ENCODE results near the gene NFIX.
A peak's percentile ranks its signal among the peaks of the same experiment; 100 is the strongest.
"Not testable (repeated sequence)": the region's sequence is repeated elsewhere in the genome, so short reads cannot be mapped to it uniquely, and the experiment has no call there.

NFIX gene

DNA sequence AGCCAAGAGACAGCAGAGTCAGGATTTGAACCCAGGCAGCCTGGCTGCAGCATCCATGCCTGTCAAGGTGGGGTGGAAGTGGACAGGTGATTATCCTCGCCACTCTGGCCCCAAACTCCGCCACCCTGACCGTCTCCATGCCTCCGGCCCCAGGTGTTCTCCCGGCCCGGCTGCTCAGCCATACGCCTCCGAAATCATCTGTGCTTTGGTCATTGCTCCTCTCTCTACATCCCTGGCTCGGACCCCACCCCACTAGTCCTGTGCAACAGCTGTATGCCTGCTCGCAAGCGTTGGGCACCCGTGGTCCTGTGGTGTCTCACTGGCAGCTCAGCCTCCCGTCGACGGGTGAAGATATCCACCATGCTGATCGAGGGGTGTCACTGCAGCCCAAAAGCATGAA, 22.0 kb upstream of the NFIX start:
- peaks cover 6% of the 10 kb centered on the region; the same call in 1 of the 2 replicates for H3K27me3 ChIP-seq (ENCODE audit: low read depth, low read length)

DNA sequence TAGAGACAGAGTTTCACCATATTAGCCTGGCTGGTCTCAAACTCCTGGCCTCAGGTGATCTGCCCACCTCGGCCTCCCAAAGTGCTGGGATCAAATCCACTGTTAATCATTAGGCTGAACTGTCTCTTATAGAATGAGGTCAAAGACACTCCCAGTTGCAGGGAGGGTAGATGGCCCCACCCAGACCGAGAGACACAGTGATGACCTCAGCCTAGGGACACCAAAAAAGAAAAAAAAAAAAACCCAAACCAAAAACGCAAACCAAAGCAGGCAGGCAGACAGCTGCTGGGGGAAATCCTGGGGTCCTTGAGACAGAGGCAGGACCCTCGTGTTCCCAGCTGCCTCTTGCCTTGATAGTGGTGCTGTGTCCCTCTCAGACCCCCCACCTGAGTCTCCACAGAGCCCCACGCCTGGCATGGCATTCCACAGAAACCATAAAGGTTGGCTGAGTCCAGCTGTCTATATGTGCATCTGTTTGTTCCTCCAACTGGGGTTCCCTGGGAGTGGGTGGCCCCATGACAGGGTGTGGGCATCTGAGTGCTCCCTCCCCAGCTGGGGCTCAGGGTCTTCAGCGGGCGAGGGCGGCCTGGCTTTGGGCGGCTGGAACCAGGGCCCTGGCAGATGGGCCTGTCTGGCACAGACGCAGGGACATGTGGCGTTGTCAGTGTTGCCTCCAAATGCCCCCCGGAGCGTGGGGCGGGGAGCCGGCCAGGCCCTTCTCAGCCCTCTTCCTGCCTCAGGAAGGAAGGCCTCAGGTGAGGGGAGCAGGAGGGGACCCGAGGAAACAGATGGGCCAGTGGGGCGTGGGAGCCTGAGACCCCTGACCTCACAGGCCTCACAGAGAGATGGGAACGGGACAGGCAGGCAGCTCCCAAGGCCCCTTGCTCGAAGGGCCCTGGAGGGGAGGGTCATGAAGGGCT, 20.7 kb upstream of the NFIX start:
- Histone ChIP-seq H2AFZ (ENCODE audit: low read depth, low read length) (peak overlapping the region; percentile 43; the same call in 1 of the 2 replicates), H3K9me3 (ENCODE audit: insufficient read depth, low read length) (no peaks in the 10 kb centered on the region), H3K4me1 (ENCODE audit: low read length) (peaks cover 15% of the 10 kb centered on the region), H4K20me1 (ENCODE audit: insufficient read depth, low read length) (no peaks in the 10 kb centered on the region), H3K4me2 (ENCODE audit: low read length) (peak overlapping the region; percentile 41), H3K27me3 (ENCODE audit: low read depth, low read length) (peaks cover 6% of the 10 kb centered on the region; the same call in 1 of the 2 replicates), H3K27ac (ENCODE audit: low read length) (no peak overlapping the region), H3K79me2 (ENCODE audit: low read length) (no peaks in the 10 kb centered on the region), H3K4me3 (ENCODE audit: low read length) (no peak overlapping the region), H3K9ac (ENCODE audit: low read length) (no peak overlapping the region; the same call in 1 of the 2 replicates), H3K36me3 (replicated peaks; ENCODE audit: low read depth, low read length) (no peaks in the 10 kb centered on the region)
- no peak for TF ChIP-seq EZH2phosphoT487 (IDR thresholded peaks at IDR 0.05; ENCODE audit: low read depth)
- TF ChIP-seq, protein P1, sequence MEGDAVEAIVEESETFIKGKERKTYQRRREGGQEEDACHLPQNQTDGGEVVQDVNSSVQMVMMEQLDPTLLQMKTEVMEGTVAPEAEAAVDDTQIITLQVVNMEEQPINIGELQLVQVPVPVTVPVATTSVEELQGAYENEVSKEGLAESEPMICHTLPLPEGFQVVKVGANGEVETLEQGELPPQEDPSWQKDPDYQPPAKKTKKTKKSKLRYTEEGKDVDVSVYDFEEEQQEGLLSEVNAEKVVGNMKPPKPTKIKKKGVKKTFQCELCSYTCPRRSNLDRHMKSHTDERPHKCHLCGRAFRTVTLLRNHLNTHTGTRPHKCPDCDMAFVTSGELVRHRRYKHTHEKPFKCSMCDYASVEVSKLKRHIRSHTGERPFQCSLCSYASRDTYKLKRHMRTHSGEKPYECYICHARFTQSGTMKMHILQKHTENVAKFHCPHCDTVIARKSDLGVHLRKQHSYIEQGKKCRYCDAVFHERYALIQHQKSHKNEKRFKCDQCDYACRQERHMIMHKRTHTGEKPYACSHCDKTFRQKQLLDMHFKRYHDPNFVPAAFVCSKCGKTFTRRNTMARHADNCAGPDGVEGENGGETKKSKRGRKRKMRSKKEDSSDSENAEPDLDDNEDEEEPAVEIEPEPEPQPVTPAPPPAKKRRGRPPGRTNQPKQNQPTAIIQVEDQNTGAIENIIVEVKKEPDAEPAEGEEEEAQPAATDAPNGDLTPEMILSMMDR (IDR thresholded peaks at IDR 0.05; ENCODE audit: low read depth, low read length): no peak

More for the DNA sequence above, 22.0 kb upstream of the NFIX start:
- Histone ChIP-seq H3K4me3 (ENCODE audit: low read length) (no peak overlapping the region), H2AFZ (ENCODE audit: low read depth, low read length) (no peak overlapping the region), H3K4me1 (ENCODE audit: low read length) (peaks cover 15% of the 10 kb centered on the region), H3K27ac (ENCODE audit: low read length) (no peak overlapping the region), H3K9ac (ENCODE audit: low read length) (no peak overlapping the region), H3K4me2 (ENCODE audit: low read length) (no peak overlapping the region), H3K36me3 (replicated peaks; ENCODE audit: low read depth, low read length) (no peaks in the 10 kb centered on the region), H4K20me1 (ENCODE audit: insufficient read depth, low read length) (no peaks in the 10 kb centered on the region), H3K79me2 (ENCODE audit: low read length) (no peaks in the 10 kb centered on the region), H3K9me3 (ENCODE audit: insufficient read depth, low read length) (no peaks in the 10 kb centered on the region)
- TF ChIP-seq, protein P1 (IDR thresholded peaks at IDR 0.05; ENCODE audit: low read depth, low read length): no peak
- TF ChIP-seq EZH2phosphoT487 (IDR thresholded peaks at IDR 0.05; ENCODE audit: low read depth): no peak

DNA sequence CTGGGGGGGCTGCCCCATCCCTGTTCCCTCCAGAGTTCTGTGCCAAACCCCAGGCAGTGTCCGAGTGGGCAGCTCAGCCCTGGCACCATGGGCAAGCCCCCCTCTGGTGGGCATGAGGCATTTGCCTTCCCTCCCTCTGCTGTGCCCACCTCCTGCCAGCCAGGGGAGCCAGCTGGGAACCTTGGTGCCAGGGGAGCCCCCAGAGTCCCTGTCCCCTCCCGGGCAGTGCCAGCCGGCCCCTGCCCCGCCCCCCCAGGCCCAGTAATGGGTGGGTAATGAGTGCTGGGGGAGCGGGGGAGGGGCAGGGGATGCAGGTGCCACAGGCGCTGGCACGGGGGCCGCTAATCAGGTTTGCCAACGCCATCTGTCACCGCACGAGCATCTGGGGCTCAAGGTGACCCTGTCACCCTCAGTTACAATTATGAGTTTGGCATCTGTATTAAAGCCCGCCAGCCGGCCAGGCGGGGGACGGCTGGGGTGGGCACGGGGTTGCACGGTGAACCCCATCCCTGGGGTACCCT, 20.0 kb upstream of the NFIX start:
- H3K36me3 ChIP-seq (replicated peaks; ENCODE audit: low read depth, low read length): no peaks in the 10 kb centered on the region
- peaks cover 15% of the 10 kb centered on the region for H3K4me1 ChIP-seq (ENCODE audit: low read length)
- TF ChIP-seq, protein P1 (IDR thresholded peaks at IDR 0.05; ENCODE audit: low read depth, low read length): no peak
- no peaks in the 10 kb centered on the region for H3K9me3 ChIP-seq (ENCODE audit: insufficient read depth, low read length)
- H3K4me2 ChIP-seq (ENCODE audit: low read length): no peak overlapping the region
- H4K20me1 ChIP-seq (ENCODE audit: insufficient read depth, low read length): no peaks in the 10 kb centered on the region
- H3K4me3 ChIP-seq (ENCODE audit: low read length): no peak overlapping the region
- H3K79me2 ChIP-seq (ENCODE audit: low read length): no peaks in the 10 kb centered on the region
- H3K9ac ChIP-seq (ENCODE audit: low read length): no peak overlapping the region
- no peak overlapping the region for H3K27ac ChIP-seq (ENCODE audit: low read length)
- H2AFZ ChIP-seq (ENCODE audit: low read depth, low read length): 0 out of 2 replicates have a peak overlapping the region, but pooled peaks have one; percentile 43
- peaks cover 6% of the 10 kb centered on the region; the same call in 1 of the 2 replicates for H3K27me3 ChIP-seq (ENCODE audit: low read depth, low read length)

DNA sequence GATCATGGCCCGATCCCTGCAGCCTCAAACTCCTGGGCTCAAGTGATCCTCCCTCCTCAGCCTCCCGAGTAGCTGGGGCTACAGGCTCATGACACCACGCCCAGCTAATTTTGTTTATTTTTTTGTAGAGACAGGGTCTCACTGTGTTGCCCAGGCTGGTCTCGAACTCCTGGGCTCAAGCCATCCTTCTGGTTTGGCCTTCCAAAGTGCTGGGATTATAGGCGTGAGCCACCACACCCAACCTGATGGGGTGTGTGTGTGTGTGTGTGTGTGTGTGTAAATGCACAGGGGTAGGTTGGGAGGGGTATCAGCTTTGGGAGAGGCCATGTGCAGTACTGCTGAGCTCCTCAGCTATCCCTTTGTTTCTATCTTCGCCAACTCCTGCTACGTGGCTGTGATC, 19.2 kb upstream of the NFIX start:
- peaks cover 15% of the 10 kb centered on the region for H3K4me1 ChIP-seq (ENCODE audit: low read length)
- not testable (repeated sequence) for H2AFZ ChIP-seq (ENCODE audit: low read depth, low read length); H3K36me3 ChIP-seq (replicated peaks; ENCODE audit: low read depth, low read length); H3K4me3 ChIP-seq (ENCODE audit: low read length); H3K79me2 ChIP-seq (ENCODE audit: low read length); H4K20me1 ChIP-seq (ENCODE audit: insufficient read depth, low read length); H3K4me2 ChIP-seq (ENCODE audit: low read length); H3K27me3 ChIP-seq (ENCODE audit: low read depth, low read length); H3K9me3 ChIP-seq (ENCODE audit: insufficient read depth, low read length); H3K27ac ChIP-seq (ENCODE audit: low read length); H3K9ac ChIP-seq (ENCODE audit: low read length)

All from OCI-LY3 (cell line).